Mucosa of stomach (tissue), 1 donor: ENCODE results near the gene TLR4.

Experiments used
- H3K27me3 ChIP-seq: one replicate; pipeline ENCODE4 v1.7.0; 2013; ENCODE audit warnings: mild to moderate bottlenecking, low read length; ENCODE audit not compliant: control insufficient read depth, insufficient read depth
- H3K36me3 ChIP-seq: one replicate; pipeline ENCODE4 v1.7.0; 2013; ENCODE audit warnings: low read length; ENCODE audit not compliant: control insufficient read depth, insufficient read depth
- H3K4me1 ChIP-seq: one replicate; pipeline ENCODE4 v1.7.0; 2013; ENCODE audit warnings: mild to moderate bottlenecking, low read length; ENCODE audit not compliant: control insufficient read depth, insufficient read depth
- H3K4me3 ChIP-seq: one replicate; pipeline ENCODE4 v1.7.0; 2013; ENCODE audit warnings: low read length
- H3K9ac ChIP-seq: one replicate; pipeline ENCODE4 v1.7.0; 2013; ENCODE audit warnings: mild to moderate bottlenecking, low read length, moderate library complexity
- H3K9me3 ChIP-seq: one replicate; pipeline ENCODE4 v1.7.0; 2013; ENCODE audit warnings: mild to moderate bottlenecking, low read length, moderate library complexity; ENCODE audit not compliant: control insufficient read depth
- donor health status: Pancreatic carcinoma.

Gene TLR4

GRCh38 chr9:117734523-117735314 is 30.5 kb downstream of the TLR4 start:
- no peak overlapping the region for H3K9ac ChIP-seq
- no peaks in the 10 kb centered on the region for H3K9me3 ChIP-seq
- H3K4me3 ChIP-seq, result no peak overlapping the region
- no peaks in the 10 kb centered on the region for H3K4me1 ChIP-seq
- no peaks in the 10 kb centered on the region for H3K36me3 ChIP-seq
- H3K27me3 ChIP-seq, result no peaks in the 10 kb centered on the region

GRCh38 chr9:117737721-117738226 is 33.6 kb downstream of the TLR4 start:
- Histone ChIP-seq H3K9me3 (no peaks in the 10 kb centered on the region), H3K4me3 (no peak overlapping the region), H3K36me3 (no peaks in the 10 kb centered on the region), H3K9ac (no peak overlapping the region), H3K4me1 (no peaks in the 10 kb centered on the region), H3K27me3 (peaks cover 5% of the 10 kb centered on the region)

GRCh38 chr9:117739206-117739605 is 35.0 kb downstream of the TLR4 start:
- H3K9ac ChIP-seq, result no peak overlapping the region
- peaks cover 5% of the 10 kb centered on the region for H3K27me3 ChIP-seq

DNA sequence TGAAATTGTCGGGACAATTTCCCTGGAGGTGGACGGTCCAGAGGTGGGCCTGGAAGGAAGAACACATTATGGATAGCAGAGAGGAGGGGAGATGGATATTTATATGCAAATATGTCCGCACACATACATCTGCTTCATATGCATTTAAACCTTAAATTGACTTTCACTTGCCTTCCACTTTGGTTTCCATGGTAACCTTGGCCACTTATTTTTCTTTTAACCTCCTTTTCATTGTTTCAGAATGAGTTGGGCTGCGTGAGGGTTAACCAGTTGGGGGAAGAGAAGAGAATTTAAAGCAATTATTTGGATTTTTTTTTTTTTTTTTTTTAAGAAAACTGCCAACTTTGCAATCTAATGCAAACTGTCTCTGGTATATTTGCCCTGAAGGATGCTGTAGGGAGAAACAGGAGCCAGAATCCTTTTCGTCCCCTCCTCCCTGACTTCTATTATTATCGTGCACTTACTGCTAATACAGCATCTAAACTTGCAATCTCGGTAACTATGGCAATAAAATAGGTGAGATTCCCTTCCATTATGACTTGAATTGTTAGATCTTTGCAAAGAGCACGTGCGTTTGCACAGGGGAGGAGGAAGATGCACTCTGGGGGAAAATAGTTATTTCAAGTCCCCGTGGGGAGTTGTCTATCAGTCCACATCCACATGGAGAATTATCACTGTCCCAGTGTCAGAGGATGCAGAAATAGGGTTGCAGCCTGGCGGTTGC is 35.6 kb downstream of the TLR4 start:
- no peaks in the 10 kb centered on the region for H3K36me3 ChIP-seq
- H3K27me3 ChIP-seq, result peaks cover 7% of the 10 kb centered on the region
- H3K4me1 ChIP-seq, result no peaks in the 10 kb centered on the region
- no peak overlapping the region for H3K9ac ChIP-seq
- no peaks in the 10 kb centered on the region for H3K9me3 ChIP-seq
- no peak overlapping the region for H3K4me3 ChIP-seq

More at GRCh38 chr9:117739206-117739605, 35.0 kb downstream of the TLR4 start:
- H3K9me3 ChIP-seq, result no peaks in the 10 kb centered on the region
- H3K4me3 ChIP-seq, result no peak overlapping the region
- no peaks in the 10 kb centered on the region for H3K4me1 ChIP-seq
- no peaks in the 10 kb centered on the region for H3K36me3 ChIP-seq

GRCh38 chr9:117742131-117742530 is 37.9 kb downstream of the TLR4 start:
- Histone ChIP-seq H3K36me3 (no peaks in the 10 kb centered on the region), H3K27me3 (peaks cover 12% of the 10 kb centered on the region), H3K4me3 (no peak overlapping the region), H3K9me3 (no peaks in the 10 kb centered on the region), H3K4me1 (no peaks in the 10 kb centered on the region), H3K9ac (no peak overlapping the region)

GRCh38 chr9:117744369-117744768 is 40.2 kb downstream of the TLR4 start:
- Histone ChIP-seq H3K9me3 (no peaks in the 10 kb centered on the region), H3K4me3 (no peak overlapping the region), H3K36me3 (no peaks in the 10 kb centered on the region), H3K9ac (no peak overlapping the region), H3K4me1 (no peaks in the 10 kb centered on the region), H3K27me3 (peaks cover 12% of the 10 kb centered on the region)

GRCh38 chr9:117744856-117745389 is 40.7 kb downstream of the TLR4 start:
- Histone ChIP-seq H3K4me3 (no peak overlapping the region), H3K9ac (no peak overlapping the region), H3K27me3 (peaks cover 12% of the 10 kb centered on the region)

GRCh38 chr9:117745598-117745997 is 41.4 kb downstream of the TLR4 start:
- Histone ChIP-seq H3K9me3 (no peaks in the 10 kb centered on the region), H3K4me1 (no peaks in the 10 kb centered on the region), H3K9ac (no peak overlapping the region), H3K27me3 (peaks cover 12% of the 10 kb centered on the region), H3K4me3 (no peak overlapping the region), H3K36me3 (no peaks in the 10 kb centered on the region)

More at GRCh38 chr9:117744856-117745389, 40.7 kb downstream of the TLR4 start:
- no peaks in the 10 kb centered on the region for H3K4me1 ChIP-seq
- H3K9me3 ChIP-seq, result no peaks in the 10 kb centered on the region
- no peaks in the 10 kb centered on the region for H3K36me3 ChIP-seq

GRCh38 chr9:117746263-117746662 is 42.1 kb downstream of the TLR4 start:
- Histone ChIP-seq H3K4me3 (no peak overlapping the region), H3K9me3 (no peaks in the 10 kb centered on the region), H3K36me3 (no peaks in the 10 kb centered on the region), H3K4me1 (no peaks in the 10 kb centered on the region), H3K9ac (no peak overlapping the region), H3K27me3 (peaks cover 9% of the 10 kb centered on the region)

- no peaks in the 10 kb centered on the region for H3K9me3 ChIP-seq
- H3K4me1 ChIP-seq, result no peaks in the 10 kb centered on the region
- no peaks in the 10 kb centered on the region for H3K36me3 ChIP-seq
- H3K9ac ChIP-seq, result no peak overlapping the region
- H3K27me3 ChIP-seq, result peaks cover 8% of the 10 kb centered on the region
- no peak overlapping the region for H3K4me3 ChIP-seq
Observed at GRCh38 chr9:117747386-117747970, 43.3 kb downstream of the TLR4 start.

DNA sequence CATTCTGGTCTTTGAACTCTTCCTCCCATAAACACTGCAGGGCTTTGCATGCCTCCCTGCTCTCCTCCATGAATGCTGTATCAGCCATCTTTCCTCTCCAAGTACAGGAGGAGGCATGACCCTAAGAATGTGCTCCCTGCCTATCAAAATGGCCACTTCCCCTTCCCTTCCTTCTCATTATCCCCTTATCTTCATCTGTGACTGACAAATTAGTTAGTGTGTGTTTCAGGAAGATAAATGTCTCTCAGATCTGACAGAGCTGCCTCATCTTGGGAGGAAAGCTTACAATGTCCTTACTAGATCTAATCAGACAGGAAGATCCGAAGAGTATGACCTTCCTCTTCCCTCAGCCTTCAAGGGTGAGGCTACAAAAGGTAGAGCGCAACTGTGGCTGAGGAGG is 46.2 kb downstream of the TLR4 start:
- H3K4me1 ChIP-seq, result no peaks in the 10 kb centered on the region
- H3K4me3 ChIP-seq, result no peak overlapping the region

GRCh38 chr9:117752894-117753293 is 48.7 kb downstream of the TLR4 start:
- Histone ChIP-seq H3K4me1 (no peaks in the 10 kb centered on the region), H3K9me3 (no peaks in the 10 kb centered on the region), H3K4me3 (no peak overlapping the region), H3K27me3 (no peaks in the 10 kb centered on the region), H3K9ac (no peak overlapping the region), H3K36me3 (no peaks in the 10 kb centered on the region)

More for the DNA sequence above, 46.2 kb downstream of the TLR4 start:
- no peaks in the 10 kb centered on the region for H3K9me3 ChIP-seq
- no peaks in the 10 kb centered on the region for H3K36me3 ChIP-seq
- H3K9ac ChIP-seq, result no peak overlapping the region
- H3K27me3 ChIP-seq, result no peaks in the 10 kb centered on the region
